SU-DHL-6 (cell line): ENCODE measurements around the gene STN1.

Source experiments
- H2AFZ ChIP-seq: fragments of 200-600 bp; sonication (generic); 2 replicates; pipeline ENCODE4 v1.6.1; 2014; ENCODE audit warnings: low read depth, mild to moderate bottlenecking, moderate library complexity, mixed read lengths, antibody characterized with exemption, low read length; ENCODE audit not compliant: severe bottlenecking
- H3F3A ChIP-seq: fragments of 200-600 bp; shearing (Covaris generic); 2 replicates; pipeline ENCODE4 v1.6.0; 2016; ENCODE audit warnings: antibody characterized with exemption, mild to moderate bottlenecking; ENCODE audit not compliant: insufficient read depth
- H3K27ac ChIP-seq: fragments of 200-600 bp; sonication (generic); 2 replicates; pipeline ENCODE4 v1.5.1; 2016; ENCODE audit warnings: low read depth, mild to moderate bottlenecking, low read length, moderate library complexity, mixed read lengths
- H3K27me3 ChIP-seq: fragments of 200-600 bp; sonication (generic), shearing (Covaris generic); 2 replicates; pipeline ENCODE4 v1.6.0; 2014; ENCODE audit warnings: mild to moderate bottlenecking, low read length
- H3K36me3 ChIP-seq: fragments of 200-600 bp; sonication (generic); 2 replicates; pipeline ENCODE4 v1.6.1; 2014; ENCODE audit warnings: mild to moderate bottlenecking, low read length, mixed read lengths
- H3K4me2 ChIP-seq: fragments of 300-600, 200-600 bp; shearing (Covaris generic), sonication (generic); 2 replicates; pipeline ENCODE4 v1.6.0; 2014; ENCODE audit warnings: low read length, low read depth, mild to moderate bottlenecking; ENCODE audit not compliant: poor library complexity, severe bottlenecking
- H3K4me3 ChIP-seq: fragments of 200-600 bp; sonication (generic); 2 replicates; pipeline ENCODE4 v1.5.1; 2014; ENCODE audit warnings: antibody characterized with exemption, low read length, mild to moderate bottlenecking, mixed read lengths; ENCODE audit not compliant: insufficient read depth, poor library complexity, severe bottlenecking
- H3K79me2 ChIP-seq: fragments of 200-600 bp; sonication (generic); 2 replicates; pipeline ENCODE4 v1.6.1; 2014; ENCODE audit warnings: mild to moderate bottlenecking, low read length, moderate library complexity; ENCODE audit not compliant: insufficient read depth
- H3K9ac ChIP-seq: fragments of 200-600 bp; sonication (generic); 2 replicates; pipeline ENCODE4 v1.7.0; 2014; ENCODE audit warnings: mild to moderate bottlenecking, low read length
- H3K9me2 ChIP-seq: fragments of 200-600 bp; sonication (generic); replicated peaks from 2 replicates; pipeline ENCODE4 v1.6.1; 2014; ENCODE audit warnings: low read length; ENCODE audit not compliant: insufficient read depth
- H3K9me3 ChIP-seq: fragments of 200-600 bp; sonication (generic); 2 replicates; pipeline ENCODE4 v1.6.1; 2014; ENCODE audit warnings: low read length, mixed read lengths; ENCODE audit not compliant: insufficient read depth
- H4K20me1 ChIP-seq: fragments of 200-600 bp; sonication (generic); 2 replicates; pipeline ENCODE4 v1.6.1; 2014; ENCODE audit warnings: low read depth, mild to moderate bottlenecking, antibody characterized with exemption, low read length, moderate library complexity, mixed read lengths
- EZH2phosphoT487 ChIP-seq: fragments of 200-600 bp; sonication (generic), shearing (Covaris generic); conservative IDR thresholded peaks from 2 replicates; pipeline ENCODE4 v1.6.1; 2018; ENCODE audit warnings: mild to moderate bottlenecking, antibody characterized with exemption, low read length, moderate library complexity, mixed read lengths
- TF ChIP-seq, protein P1 (sequence below): fragments of 200-600 bp; sonication (generic); IDR thresholded peaks from one replicate; pipeline ENCODE4 v1.5.1; 2017; ENCODE audit warnings: antibody characterized with exemption, mild to moderate bottlenecking, low read length, moderate library complexity; ENCODE audit not compliant: insufficient read depth, poor library complexity, severe bottlenecking

Gene STN1

DNA sequence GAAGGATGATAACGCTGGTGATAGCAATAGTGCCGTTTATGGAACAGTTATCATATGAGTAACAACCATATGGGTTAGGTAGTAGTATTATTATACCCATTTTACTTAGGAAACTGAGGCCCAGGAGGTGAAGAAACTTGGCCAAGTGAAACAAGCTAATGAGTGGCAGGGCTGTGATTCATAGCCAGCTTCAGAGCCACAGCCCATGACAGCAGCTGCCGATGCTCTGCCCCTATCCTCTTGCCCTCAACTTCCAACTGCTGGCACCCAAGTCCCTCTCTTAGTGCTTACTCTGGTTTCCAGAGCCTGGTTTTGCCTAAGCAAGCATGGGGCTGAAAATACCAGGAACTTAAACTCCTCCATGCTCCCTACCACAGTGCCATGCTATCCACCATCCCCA, 74.9 kb downstream of the STN1 start:
- H2AFZ ChIP-seq = no peak overlapping the region
- H3K36me3 ChIP-seq = no peaks in the 10 kb centered on the region
- no peak overlapping the region for H3K4me2 ChIP-seq
- no peaks in the 10 kb centered on the region for H4K20me1 ChIP-seq
- no peak overlapping the region for H3K9ac ChIP-seq
- H3K27ac ChIP-seq = no peak overlapping the region
- no peak for TF ChIP-seq EZH2phosphoT487
- TF ChIP-seq, protein P1, sequence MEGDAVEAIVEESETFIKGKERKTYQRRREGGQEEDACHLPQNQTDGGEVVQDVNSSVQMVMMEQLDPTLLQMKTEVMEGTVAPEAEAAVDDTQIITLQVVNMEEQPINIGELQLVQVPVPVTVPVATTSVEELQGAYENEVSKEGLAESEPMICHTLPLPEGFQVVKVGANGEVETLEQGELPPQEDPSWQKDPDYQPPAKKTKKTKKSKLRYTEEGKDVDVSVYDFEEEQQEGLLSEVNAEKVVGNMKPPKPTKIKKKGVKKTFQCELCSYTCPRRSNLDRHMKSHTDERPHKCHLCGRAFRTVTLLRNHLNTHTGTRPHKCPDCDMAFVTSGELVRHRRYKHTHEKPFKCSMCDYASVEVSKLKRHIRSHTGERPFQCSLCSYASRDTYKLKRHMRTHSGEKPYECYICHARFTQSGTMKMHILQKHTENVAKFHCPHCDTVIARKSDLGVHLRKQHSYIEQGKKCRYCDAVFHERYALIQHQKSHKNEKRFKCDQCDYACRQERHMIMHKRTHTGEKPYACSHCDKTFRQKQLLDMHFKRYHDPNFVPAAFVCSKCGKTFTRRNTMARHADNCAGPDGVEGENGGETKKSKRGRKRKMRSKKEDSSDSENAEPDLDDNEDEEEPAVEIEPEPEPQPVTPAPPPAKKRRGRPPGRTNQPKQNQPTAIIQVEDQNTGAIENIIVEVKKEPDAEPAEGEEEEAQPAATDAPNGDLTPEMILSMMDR = no peak
- H3K9me2 ChIP-seq = no peaks in the 10 kb centered on the region
- H3K9me3 ChIP-seq = no peaks in the 10 kb centered on the region
- H3K4me3 ChIP-seq = no peak overlapping the region
- no peaks in the 10 kb centered on the region for H3K79me2 ChIP-seq
- no peaks in the 10 kb centered on the region for H3F3A ChIP-seq
- no peaks in the 10 kb centered on the region for H3K27me3 ChIP-seq

DNA sequence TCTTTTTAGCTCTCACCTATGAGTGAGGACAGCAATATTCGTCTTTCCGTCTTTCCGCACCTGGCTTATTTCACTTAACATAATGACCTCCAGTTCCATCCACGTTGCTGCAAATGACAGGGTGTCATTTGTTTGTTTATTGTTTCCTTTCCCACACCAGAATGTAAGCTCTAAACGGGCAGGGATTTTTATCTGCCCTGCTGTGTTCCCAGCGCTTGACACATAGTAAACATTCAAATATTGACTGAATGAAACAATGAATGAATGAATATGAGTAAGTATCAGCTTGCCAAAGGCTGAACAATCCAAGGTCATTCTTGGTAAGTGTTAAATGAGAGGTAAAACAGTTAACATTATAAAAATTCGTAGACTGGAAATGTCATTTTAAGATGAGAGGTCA, 75.4 kb downstream of the STN1 start:
- no peak overlapping the region for H2AFZ ChIP-seq
- no peaks in the 10 kb centered on the region for H3K9me3 ChIP-seq
- no peak overlapping the region for H3K4me3 ChIP-seq
- no peaks in the 10 kb centered on the region for H3K79me2 ChIP-seq
- no peaks in the 10 kb centered on the region for H3K9me2 ChIP-seq
- TF ChIP-seq, protein P1 = no peak
- no peak for TF ChIP-seq EZH2phosphoT487
- H4K20me1 ChIP-seq = no peaks in the 10 kb centered on the region
- H3K27ac ChIP-seq = no peak overlapping the region
- no peaks in the 10 kb centered on the region for H3K36me3 ChIP-seq
- H3K4me2 ChIP-seq = no peak overlapping the region
- no peaks in the 10 kb centered on the region for H3K27me3 ChIP-seq
- H3F3A ChIP-seq = no peaks in the 10 kb centered on the region
- H3K9ac ChIP-seq = no peak overlapping the region

DNA sequence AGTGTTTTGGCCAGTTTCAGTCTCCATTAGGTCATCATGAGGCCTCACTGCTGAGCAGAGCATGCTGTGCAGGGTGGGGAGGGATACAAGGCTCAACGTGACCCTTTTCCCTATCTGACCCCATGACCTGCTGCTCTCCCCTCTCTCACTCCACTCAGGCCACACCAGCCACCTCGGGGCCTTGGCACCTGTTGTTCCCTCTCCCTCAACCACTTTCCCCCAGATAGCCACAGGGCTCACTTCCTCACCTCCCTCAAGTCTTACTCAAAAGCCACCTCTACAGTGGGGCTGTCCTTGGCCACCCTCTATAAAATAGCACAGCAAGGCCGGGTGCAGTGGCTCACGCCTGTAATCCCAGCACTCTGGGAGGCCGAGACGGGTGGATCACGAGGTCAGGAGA, 76.5 kb downstream of the STN1 start:
- Histone ChIP-seq H3K9me2 (no peaks in the 10 kb centered on the region), H4K20me1 (no peaks in the 10 kb centered on the region), H3K79me2 (no peaks in the 10 kb centered on the region), H3K9ac (no peak overlapping the region), H2AFZ (no peak overlapping the region), H3K27me3 (no peaks in the 10 kb centered on the region), H3K27ac (no peak overlapping the region), H3K36me3 (no peaks in the 10 kb centered on the region), H3K4me2 (no peak overlapping the region), H3K4me3 (no peak overlapping the region), H3K9me3 (no peaks in the 10 kb centered on the region), H3F3A (no peaks in the 10 kb centered on the region)
- TF ChIP-seq, protein P1 = no peak
- no peak for TF ChIP-seq EZH2phosphoT487

DNA sequence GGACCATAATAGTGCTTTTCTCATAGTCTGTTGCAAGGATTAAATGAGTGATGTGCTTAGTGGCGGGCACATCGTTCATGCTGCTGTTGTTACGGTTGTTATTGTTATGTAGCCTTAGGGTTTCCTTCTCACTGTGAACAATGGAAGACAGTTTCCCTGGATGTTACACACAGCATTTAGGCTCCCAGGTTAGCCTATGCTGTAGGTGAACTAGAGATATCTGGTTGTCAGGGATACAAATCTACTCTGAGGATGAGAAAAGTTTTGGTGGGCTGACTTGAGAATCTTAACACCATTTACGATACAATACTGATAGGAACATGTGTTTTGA, 77.3 kb downstream of the STN1 start:
- Histone ChIP-seq H3K36me3 (no peaks in the 10 kb centered on the region), H3K4me3 (no peak overlapping the region), H2AFZ (no peak overlapping the region), H4K20me1 (no peaks in the 10 kb centered on the region), H3F3A (no peaks in the 10 kb centered on the region), H3K9ac (no peak overlapping the region), H3K4me2 (no peak overlapping the region), H3K9me2 (no peaks in the 10 kb centered on the region), H3K27me3 (no peaks in the 10 kb centered on the region), H3K27ac (no peak overlapping the region), H3K9me3 (no peaks in the 10 kb centered on the region), H3K79me2 (no peaks in the 10 kb centered on the region)
- no peak for TF ChIP-seq EZH2phosphoT487
- TF ChIP-seq, protein P1 = no peak
